LNCaP clone FGC (cell line): Measurements from ENCODE around the gene CARS1.

Source experiments
- DNase-seq: peaks from one replicate; pipeline ENCODE4 v3.0.0-alpha.2; 2011; ENCODE audit warnings: low read depth
- H3K4me3 ChIP-seq: 2 replicates; pipeline ENCODE4 v1.5.1; 2011; ENCODE audit warnings: mild to moderate bottlenecking, low read depth, low read length, control low read depth
- TF ChIP-seq, protein P1 (sequence below): IDR thresholded peaks from 2 replicates; pipeline ENCODE4 v1.5.1; 2012; ENCODE audit warnings: mild to moderate bottlenecking; ENCODE audit not compliant: control insufficient read depth, insufficient read depth; ENCODE audit errors: extremely low read depth

CARS1 gene

DNA sequence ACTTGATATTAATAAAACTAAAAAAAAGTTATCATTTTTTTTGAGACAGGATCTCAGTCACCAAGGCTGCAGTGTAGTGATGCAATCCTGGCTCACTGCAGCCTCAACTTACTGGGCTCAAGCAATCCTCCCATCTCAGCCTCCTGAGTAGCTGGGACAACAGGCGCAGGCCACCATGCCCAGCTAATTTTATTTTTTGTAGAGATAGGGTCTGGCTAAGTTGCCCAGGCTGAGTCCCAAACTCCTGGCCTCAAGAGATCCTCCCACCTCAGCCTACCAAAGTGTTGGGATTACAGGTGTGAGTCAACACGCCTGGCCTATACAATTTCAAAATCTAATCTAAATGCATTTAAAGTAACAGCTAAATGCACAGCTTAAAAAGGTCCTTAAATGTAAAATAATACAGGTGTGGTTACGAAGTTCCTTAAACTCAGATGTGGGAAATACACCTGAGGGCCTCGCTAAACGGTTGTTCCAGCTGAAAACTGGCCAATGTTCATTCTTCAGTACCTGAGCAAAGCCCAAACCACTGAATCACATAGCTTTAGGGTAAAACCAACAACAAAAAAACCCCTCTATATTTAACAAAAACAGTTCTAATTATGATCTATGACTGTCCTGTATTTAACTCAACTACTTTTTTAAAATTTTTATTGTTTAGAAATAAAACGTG lies 76.9 kb downstream of the CARS1 start:
- TF ChIP-seq, protein P1, sequence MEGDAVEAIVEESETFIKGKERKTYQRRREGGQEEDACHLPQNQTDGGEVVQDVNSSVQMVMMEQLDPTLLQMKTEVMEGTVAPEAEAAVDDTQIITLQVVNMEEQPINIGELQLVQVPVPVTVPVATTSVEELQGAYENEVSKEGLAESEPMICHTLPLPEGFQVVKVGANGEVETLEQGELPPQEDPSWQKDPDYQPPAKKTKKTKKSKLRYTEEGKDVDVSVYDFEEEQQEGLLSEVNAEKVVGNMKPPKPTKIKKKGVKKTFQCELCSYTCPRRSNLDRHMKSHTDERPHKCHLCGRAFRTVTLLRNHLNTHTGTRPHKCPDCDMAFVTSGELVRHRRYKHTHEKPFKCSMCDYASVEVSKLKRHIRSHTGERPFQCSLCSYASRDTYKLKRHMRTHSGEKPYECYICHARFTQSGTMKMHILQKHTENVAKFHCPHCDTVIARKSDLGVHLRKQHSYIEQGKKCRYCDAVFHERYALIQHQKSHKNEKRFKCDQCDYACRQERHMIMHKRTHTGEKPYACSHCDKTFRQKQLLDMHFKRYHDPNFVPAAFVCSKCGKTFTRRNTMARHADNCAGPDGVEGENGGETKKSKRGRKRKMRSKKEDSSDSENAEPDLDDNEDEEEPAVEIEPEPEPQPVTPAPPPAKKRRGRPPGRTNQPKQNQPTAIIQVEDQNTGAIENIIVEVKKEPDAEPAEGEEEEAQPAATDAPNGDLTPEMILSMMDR, result no peak
- DNase-seq, result no peak

DNA sequence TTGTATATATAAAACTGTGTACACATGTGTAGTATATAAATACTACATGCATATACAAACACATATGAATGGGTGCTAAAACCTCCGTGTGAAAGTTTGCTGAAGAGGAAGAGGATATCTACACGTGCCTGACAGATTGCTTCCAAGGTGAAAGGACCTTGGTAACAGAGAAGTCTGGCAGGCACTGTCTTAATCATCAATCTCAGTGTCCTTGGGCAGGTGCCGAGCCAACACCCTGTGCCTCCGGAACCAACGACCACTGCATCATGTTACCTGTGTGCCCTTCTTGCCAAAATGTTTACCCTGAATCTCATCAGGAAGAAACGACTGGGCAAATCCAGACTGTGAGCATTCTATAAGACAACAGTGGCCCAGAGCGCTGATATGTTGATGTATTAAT lies 80.1 kb downstream of the CARS1 start:
- TF ChIP-seq, protein P1, result no peak
- no peak overlapping the region for H3K4me3 ChIP-seq
- no peak for DNase-seq

More for the DNA sequence above, 76.9 kb downstream of the CARS1 start:
- no peak overlapping the region for H3K4me3 ChIP-seq

DNA sequence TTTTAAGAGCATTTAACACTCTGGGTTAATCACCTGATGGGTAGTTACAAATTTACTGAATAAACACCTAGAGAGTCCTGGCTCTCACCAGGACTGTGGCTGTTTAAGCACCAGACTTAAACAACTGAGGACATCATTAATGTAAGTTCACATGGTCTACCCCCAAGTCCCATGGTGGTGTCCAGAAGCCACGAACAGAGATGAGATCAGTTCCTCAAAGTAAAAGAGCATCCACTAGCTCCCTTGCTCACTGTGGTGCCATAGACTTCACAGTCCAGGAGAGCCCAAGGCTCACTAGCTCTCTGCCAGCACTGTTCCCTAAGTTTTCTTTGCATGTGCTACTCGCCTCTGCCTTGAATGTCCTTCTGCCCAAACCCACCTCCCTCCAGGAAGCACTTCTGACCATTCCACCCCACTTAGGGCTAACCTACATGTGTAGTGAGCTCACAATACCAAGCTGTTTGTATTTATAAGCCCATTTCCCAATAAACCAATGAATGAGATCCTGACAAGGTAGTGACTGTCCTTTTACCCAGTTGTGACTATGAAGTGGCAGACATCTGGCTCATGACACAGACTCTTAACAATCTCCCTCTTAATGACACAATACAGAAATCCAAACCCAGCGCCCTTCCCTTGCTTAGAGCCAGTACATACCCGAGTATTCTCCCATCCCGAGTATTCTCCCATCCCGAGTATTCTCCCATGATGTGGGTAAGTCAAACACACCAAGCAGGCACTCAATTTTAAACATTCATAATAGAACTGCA lies 80.7 kb downstream of the CARS1 start:
- no peak for DNase-seq
- TF ChIP-seq, protein P1, result no peak

DNA sequence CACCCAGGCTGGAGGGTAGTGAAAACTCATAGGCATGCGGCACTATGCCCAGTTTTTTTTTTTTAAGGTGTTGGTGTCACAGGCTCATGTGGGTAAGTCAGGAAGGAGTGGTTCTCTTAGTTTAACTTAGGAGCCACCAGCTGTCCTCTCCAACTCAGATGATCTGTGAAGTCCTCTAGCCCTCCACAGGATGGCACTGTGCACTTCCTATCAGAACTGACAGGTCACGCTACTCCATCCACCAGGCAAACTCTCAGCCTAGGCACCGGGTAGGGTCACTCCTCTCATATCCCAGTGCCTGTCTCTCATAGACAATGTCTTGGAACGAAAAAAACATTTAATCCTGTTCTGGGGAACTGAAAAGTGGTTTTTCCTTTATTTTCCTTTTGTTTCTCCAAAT lies 81.6 kb downstream of the CARS1 start:
- DNase-seq, result no peak
- no peak overlapping the region for H3K4me3 ChIP-seq
- TF ChIP-seq, protein P1, result peak; percentile 61

More for the DNA sequence above, 80.7 kb downstream of the CARS1 start:
- H3K4me3 ChIP-seq, result no peak overlapping the region

DNA sequence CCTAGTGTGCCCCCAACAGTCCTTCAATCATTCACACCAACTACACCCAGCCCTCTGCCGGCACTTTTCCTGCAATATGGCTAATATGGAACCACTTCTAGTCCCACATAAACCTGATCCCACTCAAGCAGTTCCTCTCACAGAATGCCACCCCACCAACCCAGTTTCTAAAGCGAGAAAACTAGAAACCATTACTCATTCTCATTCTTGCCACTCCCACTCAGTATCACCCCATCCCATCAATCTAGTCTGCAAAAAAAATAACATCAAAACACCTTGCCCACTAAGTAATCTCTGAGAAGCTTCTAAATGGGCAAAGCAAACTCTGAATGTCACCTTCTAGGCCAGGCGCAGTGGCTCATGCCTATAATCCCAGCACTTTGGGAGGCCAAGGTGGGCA lies 83.0 kb downstream of the CARS1 start:
- no peak for DNase-seq
- TF ChIP-seq, protein P1, result no peak
- no peak overlapping the region for H3K4me3 ChIP-seq

DNA sequence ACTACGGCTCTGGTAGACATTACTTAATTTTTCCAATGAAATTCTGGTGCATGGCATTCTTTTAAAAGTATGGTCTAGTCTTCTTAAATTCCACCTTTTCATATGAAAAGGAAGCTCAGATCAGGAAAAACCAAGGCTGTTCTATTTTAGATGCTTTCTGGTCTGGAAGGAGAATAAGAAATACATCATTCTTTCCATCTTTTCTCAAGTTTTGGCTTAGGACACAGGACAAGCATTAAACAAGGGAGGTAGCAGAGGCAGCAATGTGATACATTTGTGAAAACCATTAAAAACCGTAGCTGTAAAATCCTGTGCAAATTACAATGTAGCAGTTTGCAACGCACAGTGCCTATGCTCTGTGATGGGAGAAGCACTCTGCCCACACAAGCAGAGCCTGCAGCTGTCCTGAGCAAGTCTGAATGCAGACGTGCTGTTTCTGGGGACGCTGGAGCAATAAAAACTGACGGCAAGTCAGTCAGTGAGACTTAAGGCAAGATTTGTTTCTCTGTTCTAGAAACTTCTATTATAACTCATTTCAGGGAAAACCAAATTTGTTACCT lies 88.8 kb downstream of the CARS1 start:
- no peak overlapping the region for H3K4me3 ChIP-seq
- no peak for DNase-seq
- TF ChIP-seq, protein P1, result no peak
